ENCODE data around the gene B4GALT5. TPM values are rescaled to one million over a fixed set of nuclear protein-coding genes. Genes with fewer than 3 reads are reported as not detected.

Gene B4GALT5
- total RNA-seq, 3 donors from 2014 or later (not counting 1 experiment from before 2014, with no cell fraction given), result 15.5 to 29.1 (median 28.6) TPM

DNA sequence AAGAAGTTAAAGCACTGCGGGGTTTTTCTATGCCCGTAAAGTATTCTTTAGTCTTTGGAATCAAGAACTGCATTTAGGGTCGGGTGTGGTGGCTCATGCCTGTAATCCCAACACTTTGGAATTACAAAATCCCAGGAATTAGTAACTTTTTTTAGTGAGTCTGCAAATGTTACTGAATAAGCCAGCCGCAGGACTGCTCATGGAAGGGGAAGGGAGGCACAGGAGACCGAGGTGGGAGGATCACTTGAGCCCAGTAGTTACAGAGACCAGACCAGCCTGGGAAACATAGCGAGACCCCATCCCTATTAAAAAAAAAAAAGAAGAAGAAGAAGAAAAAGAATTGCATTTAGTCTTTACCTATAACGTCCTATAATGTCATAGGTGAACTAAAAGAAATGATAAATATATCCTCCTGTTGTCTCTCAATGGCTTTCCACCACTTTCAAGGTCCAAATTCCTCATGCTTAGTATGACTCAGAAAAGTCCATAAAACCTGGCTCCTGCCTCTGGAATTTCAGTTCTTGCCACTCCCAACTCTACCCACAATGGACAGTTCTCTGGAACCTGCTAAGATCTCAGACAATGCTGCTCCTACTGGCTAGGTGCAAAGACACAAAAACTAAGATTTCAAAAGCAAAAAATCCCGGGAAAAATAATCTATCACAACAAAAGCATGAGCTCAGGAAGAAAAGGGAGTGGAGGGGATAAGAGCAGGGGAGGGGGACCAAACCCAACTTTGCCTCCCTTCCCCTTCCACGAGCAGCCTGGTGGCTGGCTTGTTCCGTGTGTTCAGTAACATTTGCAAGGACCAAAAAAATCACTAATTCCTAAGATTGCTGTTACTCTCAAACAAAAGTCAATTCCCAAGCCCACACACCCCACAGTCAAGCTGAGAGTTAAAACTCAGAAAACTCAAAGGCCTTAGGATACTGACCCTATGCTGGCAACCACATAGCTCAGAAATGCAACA is 39.0 kb downstream of the B4GALT5 start:
- H3K9me3 Mint-ChIP-seq, result no peaks in the 10 kb centered on the region
- TF ChIP-seq, protein P1, sequence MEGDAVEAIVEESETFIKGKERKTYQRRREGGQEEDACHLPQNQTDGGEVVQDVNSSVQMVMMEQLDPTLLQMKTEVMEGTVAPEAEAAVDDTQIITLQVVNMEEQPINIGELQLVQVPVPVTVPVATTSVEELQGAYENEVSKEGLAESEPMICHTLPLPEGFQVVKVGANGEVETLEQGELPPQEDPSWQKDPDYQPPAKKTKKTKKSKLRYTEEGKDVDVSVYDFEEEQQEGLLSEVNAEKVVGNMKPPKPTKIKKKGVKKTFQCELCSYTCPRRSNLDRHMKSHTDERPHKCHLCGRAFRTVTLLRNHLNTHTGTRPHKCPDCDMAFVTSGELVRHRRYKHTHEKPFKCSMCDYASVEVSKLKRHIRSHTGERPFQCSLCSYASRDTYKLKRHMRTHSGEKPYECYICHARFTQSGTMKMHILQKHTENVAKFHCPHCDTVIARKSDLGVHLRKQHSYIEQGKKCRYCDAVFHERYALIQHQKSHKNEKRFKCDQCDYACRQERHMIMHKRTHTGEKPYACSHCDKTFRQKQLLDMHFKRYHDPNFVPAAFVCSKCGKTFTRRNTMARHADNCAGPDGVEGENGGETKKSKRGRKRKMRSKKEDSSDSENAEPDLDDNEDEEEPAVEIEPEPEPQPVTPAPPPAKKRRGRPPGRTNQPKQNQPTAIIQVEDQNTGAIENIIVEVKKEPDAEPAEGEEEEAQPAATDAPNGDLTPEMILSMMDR (IDR thresholded peaks at IDR 0.05), result no peak
- H3K27ac Mint-ChIP-seq, result peak overlapping the region in 1 of 2 donors; percentile 99
- H3K27me3 Mint-ChIP-seq (ENCODE audit: low read depth in 2 of 2), result no peaks in the 10 kb centered on the region
- peaks cover 77 to 81% of the 10 kb centered on the region in 2 donors for H3K4me1 Mint-ChIP-seq
- 87% methylated on average over 8 of the region's 10 CpGs for WGBS (ENCODE audit: insufficient coverage)
- ATAC-seq (no peak), DNase-seq (no peak)
- H3K4me3 Mint-ChIP-seq, result peak overlapping the region; percentile 82
- peaks cover 68% of the 10 kb centered on the region for H3K4me1 ChIP-seq (ENCODE audit: control insufficient read depth, insufficient read depth, low read length)
- intact Hi-C loops (cut with micrococcal nuclease), result no loop called here
- H3K27ac ChIP-seq (ENCODE audit: low read length), result peak overlapping the region; percentile 84
- no peaks in the 10 kb centered on the region for H3K36me3 Mint-ChIP-seq
- H3K27me3 ChIP-seq (ENCODE audit: control insufficient read depth, insufficient read depth, low read length), result no peaks in the 10 kb centered on the region
- H3K4me3 ChIP-seq (ENCODE audit: low read length), result no peak overlapping the region
- H3K36me3 ChIP-seq (ENCODE audit: control insufficient read depth, insufficient read depth, low read length), result no peaks in the 10 kb centered on the region
- H3K9me3 ChIP-seq (ENCODE audit: control insufficient read depth, insufficient read depth, low read length), result no peaks in the 10 kb centered on the region

DNA sequence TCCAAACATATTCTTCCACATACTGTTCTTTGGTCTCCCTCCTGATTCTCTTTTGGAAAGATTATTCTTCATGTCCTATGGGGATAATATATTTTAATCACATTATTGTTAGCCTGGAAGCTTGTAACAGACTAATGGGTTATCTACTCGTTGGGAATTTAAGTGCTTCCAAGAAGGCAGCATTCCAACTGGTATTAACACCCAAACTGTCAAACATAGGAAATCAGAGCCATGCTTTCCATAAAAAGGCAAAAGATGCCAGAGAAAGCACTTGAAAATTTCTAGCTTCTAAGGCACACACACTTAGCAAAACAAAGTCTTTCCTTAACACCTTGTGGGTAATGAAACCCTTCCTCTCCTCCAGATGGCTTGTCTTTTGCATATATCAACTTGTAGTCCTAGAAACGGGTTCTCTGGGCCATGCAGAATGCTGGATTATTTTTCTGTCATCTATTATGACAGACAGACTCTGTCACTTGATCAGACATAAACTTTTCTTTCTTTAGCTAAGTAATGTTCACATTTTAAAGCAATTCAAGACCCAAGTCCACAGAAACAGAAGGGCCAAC is 41.5 kb downstream of the B4GALT5 start:
- no peaks in the 10 kb centered on the region for H3K9me3 Mint-ChIP-seq
- intact Hi-C loops (cut with micrococcal nuclease), result no loop called here
- H3K36me3 ChIP-seq (ENCODE audit: control insufficient read depth, insufficient read depth, low read length), result no peaks in the 10 kb centered on the region
- 49% methylated on average over 2 of the region's 2 CpGs for WGBS (ENCODE audit: insufficient coverage)
- H3K9me3 ChIP-seq (ENCODE audit: control insufficient read depth, insufficient read depth, low read length), result no peaks in the 10 kb centered on the region
- peak overlapping the region; percentile 45 for H3K4me3 Mint-ChIP-seq
- no peaks in the 10 kb centered on the region for H3K36me3 Mint-ChIP-seq
- TF ChIP-seq, protein P1 (IDR thresholded peaks at IDR 0.05), result no peak
- H3K27me3 Mint-ChIP-seq (ENCODE audit: low read depth in 2 of 2), result no peaks in the 10 kb centered on the region
- ATAC-seq (no peak), DNase-seq (no peak)
- peaks cover 60% of the 10 kb centered on the region for H3K4me1 ChIP-seq (ENCODE audit: control insufficient read depth, insufficient read depth, low read length)
- H3K4me1 Mint-ChIP-seq, result peaks cover 74 to 87% of the 10 kb centered on the region in 2 donors
- H3K27ac Mint-ChIP-seq, result peak overlapping the region in 1 of 2 donors; percentile 73
- peak overlapping the region; percentile 0 for H3K27ac ChIP-seq (ENCODE audit: low read length)
- no peaks in the 10 kb centered on the region for H3K27me3 ChIP-seq (ENCODE audit: control insufficient read depth, insufficient read depth, low read length)
- no peak overlapping the region for H3K4me3 ChIP-seq (ENCODE audit: low read length)

GRCh38 chr20:49671433-49671832 is 42.2 kb downstream of the B4GALT5 start:
- Mint-ChIP-seq H3K27ac (peak overlapping the region in 1 of 2 donors; percentile 73), H3K9me3 (no peaks in the 10 kb centered on the region), H3K4me3 (no peak overlapping the region), H3K4me1 (peaks cover 67 to 83% of the 10 kb centered on the region in 2 donors), H3K36me3 (no peaks in the 10 kb centered on the region), H3K27me3 (ENCODE audit: low read depth in 2 of 2) (no peaks in the 10 kb centered on the region)
- intact Hi-C loops (cut with micrococcal nuclease), result no loop called here
- H3K9me3 ChIP-seq (ENCODE audit: control insufficient read depth, insufficient read depth, low read length), result no peaks in the 10 kb centered on the region
- no CpG with 5 or more reads among the region's 1 CpG for WGBS (ENCODE audit: insufficient coverage)
- no peak for DNase-seq
- no peak overlapping the region for H3K27ac ChIP-seq (ENCODE audit: low read length)
- H3K4me1 ChIP-seq (ENCODE audit: control insufficient read depth, insufficient read depth, low read length), result peaks cover 53% of the 10 kb centered on the region
- TF ChIP-seq, protein P1 (IDR thresholded peaks at IDR 0.05), result no peak
- no peak overlapping the region for H3K4me3 ChIP-seq (ENCODE audit: low read length)
- H3K36me3 ChIP-seq (ENCODE audit: control insufficient read depth, insufficient read depth, low read length), result no peaks in the 10 kb centered on the region
- no peak for ATAC-seq
- no peaks in the 10 kb centered on the region for H3K27me3 ChIP-seq (ENCODE audit: control insufficient read depth, insufficient read depth, low read length)

Measured in natural killer cell (primary cell).